GM12878 (cell line): Measurements from ENCODE around the gene CSTPP1.

Source experiments
- BHLHE40 ChIP-seq, 2 experiments: fragments of 450-650 bp in 1 of 2; IDR thresholded peaks; 2 replicates each; pipeline ENCODE4 v1.6.1; 2011 to 2017; ENCODE audit warnings: low read depth in 2 of 2, borderline replicate concordance in 1 of 2, improper control_type of control experiment in 1 of 2, low read length in 1 of 2, mild to moderate bottlenecking in 1 of 2
- ESRRA ChIP-seq: IDR thresholded peaks from 2 replicates; pipeline ENCODE4 v1.6.1; 2012; ENCODE audit warnings: mild to moderate bottlenecking, low read length, improper control_type of control experiment
- GABPA ChIP-seq: IDR thresholded peaks from 2 replicates; pipeline ENCODE4 v1.6.1; 2014; ENCODE audit warnings: antibody characterized with exemption, low read depth, mild to moderate bottlenecking, inconsistent platforms
- HDAC6 ChIP-seq: fragments of 200-600 bp; sonication (generic); IDR thresholded peaks from one replicate; pipeline ENCODE4 v1.8.0; 2017; ENCODE audit warnings: antibody characterized with exemption; ENCODE audit not compliant: unreplicated experiment
- MXI1 ChIP-seq: fragments of 150-350 bp; IDR thresholded peaks from 2 replicates; pipeline ENCODE4 v1.6.1; 2011; ENCODE audit warnings: low read depth, mild to moderate bottlenecking, inconsistent platforms, low read length, improper control_type of control experiment
- NR2C2 ChIP-seq: IDR thresholded peaks from 2 replicates; pipeline ENCODE4 v1.6.1; 2011; ENCODE audit warnings: borderline replicate concordance, low read depth; ENCODE audit not compliant: control insufficient read depth, insufficient read length
- POLR2A ChIP-seq: IDR thresholded peaks from 2 replicates; pipeline ENCODE4 v1.6.1; 2011; ENCODE audit warnings: low read depth, mild to moderate bottlenecking, low read length
- SP1 ChIP-seq: IDR thresholded peaks from one replicate; pipeline ENCODE4 v1.6.1; 2011; ENCODE audit warnings: low read depth, low read length
- TCF12 ChIP-seq: IDR thresholded peaks from 2 replicates; pipeline ENCODE4 v1.6.1; 2011; ENCODE audit warnings: low read depth, mild to moderate bottlenecking, low read length
- ZNF217 ChIP-seq: fragments of 450-650 bp; IDR thresholded peaks from 2 replicates; pipeline ENCODE4 v1.6.1; 2017; ENCODE audit warnings: antibody characterized with exemption, mild to moderate bottlenecking
- TF ChIP-seq, protein P1 (sequence below), 3 experiments: IDR thresholded peaks in 2 of 3; conservative IDR thresholded peaks in 1 of 3; 2 replicates each; pipeline ENCODE4 v1.5.1; 2011; ENCODE audit warnings: low read depth in 3 of 3, low read length in 3 of 3, mild to moderate bottlenecking in 3 of 3, control low read depth in 2 of 3, moderate library complexity in 2 of 3, inconsistent platforms in 1 of 3, mixed read lengths in 1 of 3; ENCODE audit not compliant: control insufficient read depth in 2 of 3, insufficient read depth in 1 of 3; ENCODE audit errors: extremely low read depth in 1 of 3
- TF ChIP-seq, protein P2 (sequence below): IDR thresholded peaks from 2 replicates; pipeline ENCODE4 v1.6.1; 2012; ENCODE audit warnings: mild to moderate bottlenecking, low read depth, low read length
- TF ChIP-seq, protein P3 (sequence below): fragments of 450-650 bp; formaldehyde crosslinking; IDR thresholded peaks from 2 replicates; pipeline ENCODE4 v1.5.0; 2022; ENCODE audit warnings: mild to moderate bottlenecking, missing genetic modification characterization
- TF ChIP-seq, protein P4 (sequence below): fragments of 450-650 bp; formaldehyde crosslinking; IDR thresholded peaks from 2 replicates; pipeline ENCODE4 v1.4.0; 2022; ENCODE audit warnings: mild to moderate bottlenecking, moderate library complexity

DNA sequence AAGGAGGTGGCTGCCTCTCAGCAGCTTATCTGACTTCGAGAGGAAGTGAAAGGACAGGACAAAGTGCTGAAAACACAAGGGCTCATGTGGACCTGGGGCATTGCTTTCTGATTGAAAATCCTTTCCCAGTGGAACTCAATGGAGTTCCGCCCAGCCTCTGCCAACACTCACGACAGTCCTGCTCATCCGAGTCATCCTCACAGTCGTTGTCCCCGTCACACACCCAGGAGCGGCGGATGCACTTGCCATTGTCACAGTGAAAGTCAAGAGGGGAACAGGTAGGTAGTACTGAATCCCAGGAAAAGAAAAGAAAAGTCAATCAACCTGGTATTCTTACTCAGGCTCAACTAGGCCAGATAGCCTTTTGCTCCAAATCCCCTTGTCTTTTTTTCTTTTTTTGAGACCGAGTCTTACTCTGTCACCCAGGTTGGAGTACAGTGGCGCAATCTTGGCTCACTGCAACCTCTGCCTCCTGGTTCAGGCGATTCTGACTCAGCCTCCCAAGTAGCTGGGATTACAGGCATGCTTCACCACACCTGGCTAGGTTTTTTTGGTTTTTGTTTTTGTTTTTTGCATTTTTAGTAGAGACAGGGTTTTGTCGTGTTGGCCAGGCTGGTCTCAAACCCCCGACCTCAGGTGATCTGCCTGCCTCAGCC lies 36.3 kb upstream of the CSTPP1 start:
- no peak for TF ChIP-seq ZNF217
- no peak for TF ChIP-seq BHLHE40 (IDR thresholded peaks at IDR 0.05; ENCODE audit: borderline replicate concordance in 1 of 2, low read depth in 2 of 2, low read length in 1 of 2)
- TF ChIP-seq SP1: no peak
- TF ChIP-seq NR2C2: no peak
- no peak for TF ChIP-seq POLR2A
- no peak for TF ChIP-seq ESRRA
- TF ChIP-seq, protein P1, sequence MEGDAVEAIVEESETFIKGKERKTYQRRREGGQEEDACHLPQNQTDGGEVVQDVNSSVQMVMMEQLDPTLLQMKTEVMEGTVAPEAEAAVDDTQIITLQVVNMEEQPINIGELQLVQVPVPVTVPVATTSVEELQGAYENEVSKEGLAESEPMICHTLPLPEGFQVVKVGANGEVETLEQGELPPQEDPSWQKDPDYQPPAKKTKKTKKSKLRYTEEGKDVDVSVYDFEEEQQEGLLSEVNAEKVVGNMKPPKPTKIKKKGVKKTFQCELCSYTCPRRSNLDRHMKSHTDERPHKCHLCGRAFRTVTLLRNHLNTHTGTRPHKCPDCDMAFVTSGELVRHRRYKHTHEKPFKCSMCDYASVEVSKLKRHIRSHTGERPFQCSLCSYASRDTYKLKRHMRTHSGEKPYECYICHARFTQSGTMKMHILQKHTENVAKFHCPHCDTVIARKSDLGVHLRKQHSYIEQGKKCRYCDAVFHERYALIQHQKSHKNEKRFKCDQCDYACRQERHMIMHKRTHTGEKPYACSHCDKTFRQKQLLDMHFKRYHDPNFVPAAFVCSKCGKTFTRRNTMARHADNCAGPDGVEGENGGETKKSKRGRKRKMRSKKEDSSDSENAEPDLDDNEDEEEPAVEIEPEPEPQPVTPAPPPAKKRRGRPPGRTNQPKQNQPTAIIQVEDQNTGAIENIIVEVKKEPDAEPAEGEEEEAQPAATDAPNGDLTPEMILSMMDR (IDR thresholded peaks at IDR 0.05 in 2 of 3, conservative IDR thresholded peaks at IDR 0.05 in 1 of 3; ENCODE audit: control insufficient read depth in 2 of 3, extremely low read depth in 1 of 3, insufficient read depth in 1 of 3, low read depth in 3 of 3, low read length in 3 of 3): no peak
- TF ChIP-seq, protein P2, sequence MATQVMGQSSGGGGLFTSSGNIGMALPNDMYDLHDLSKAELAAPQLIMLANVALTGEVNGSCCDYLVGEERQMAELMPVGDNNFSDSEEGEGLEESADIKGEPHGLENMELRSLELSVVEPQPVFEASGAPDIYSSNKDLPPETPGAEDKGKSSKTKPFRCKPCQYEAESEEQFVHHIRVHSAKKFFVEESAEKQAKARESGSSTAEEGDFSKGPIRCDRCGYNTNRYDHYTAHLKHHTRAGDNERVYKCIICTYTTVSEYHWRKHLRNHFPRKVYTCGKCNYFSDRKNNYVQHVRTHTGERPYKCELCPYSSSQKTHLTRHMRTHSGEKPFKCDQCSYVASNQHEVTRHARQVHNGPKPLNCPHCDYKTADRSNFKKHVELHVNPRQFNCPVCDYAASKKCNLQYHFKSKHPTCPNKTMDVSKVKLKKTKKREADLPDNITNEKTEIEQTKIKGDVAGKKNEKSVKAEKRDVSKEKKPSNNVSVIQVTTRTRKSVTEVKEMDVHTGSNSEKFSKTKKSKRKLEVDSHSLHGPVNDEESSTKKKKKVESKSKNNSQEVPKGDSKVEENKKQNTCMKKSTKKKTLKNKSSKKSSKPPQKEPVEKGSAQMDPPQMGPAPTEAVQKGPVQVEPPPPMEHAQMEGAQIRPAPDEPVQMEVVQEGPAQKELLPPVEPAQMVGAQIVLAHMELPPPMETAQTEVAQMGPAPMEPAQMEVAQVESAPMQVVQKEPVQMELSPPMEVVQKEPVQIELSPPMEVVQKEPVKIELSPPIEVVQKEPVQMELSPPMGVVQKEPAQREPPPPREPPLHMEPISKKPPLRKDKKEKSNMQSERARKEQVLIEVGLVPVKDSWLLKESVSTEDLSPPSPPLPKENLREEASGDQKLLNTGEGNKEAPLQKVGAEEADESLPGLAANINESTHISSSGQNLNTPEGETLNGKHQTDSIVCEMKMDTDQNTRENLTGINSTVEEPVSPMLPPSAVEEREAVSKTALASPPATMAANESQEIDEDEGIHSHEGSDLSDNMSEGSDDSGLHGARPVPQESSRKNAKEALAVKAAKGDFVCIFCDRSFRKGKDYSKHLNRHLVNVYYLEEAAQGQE: no peak
- no peak for TF ChIP-seq GABPA
- no peak for TF ChIP-seq TCF12
- TF ChIP-seq HDAC6: no peak
- no peak for TF ChIP-seq MXI1
- TF ChIP-seq, protein P3, sequence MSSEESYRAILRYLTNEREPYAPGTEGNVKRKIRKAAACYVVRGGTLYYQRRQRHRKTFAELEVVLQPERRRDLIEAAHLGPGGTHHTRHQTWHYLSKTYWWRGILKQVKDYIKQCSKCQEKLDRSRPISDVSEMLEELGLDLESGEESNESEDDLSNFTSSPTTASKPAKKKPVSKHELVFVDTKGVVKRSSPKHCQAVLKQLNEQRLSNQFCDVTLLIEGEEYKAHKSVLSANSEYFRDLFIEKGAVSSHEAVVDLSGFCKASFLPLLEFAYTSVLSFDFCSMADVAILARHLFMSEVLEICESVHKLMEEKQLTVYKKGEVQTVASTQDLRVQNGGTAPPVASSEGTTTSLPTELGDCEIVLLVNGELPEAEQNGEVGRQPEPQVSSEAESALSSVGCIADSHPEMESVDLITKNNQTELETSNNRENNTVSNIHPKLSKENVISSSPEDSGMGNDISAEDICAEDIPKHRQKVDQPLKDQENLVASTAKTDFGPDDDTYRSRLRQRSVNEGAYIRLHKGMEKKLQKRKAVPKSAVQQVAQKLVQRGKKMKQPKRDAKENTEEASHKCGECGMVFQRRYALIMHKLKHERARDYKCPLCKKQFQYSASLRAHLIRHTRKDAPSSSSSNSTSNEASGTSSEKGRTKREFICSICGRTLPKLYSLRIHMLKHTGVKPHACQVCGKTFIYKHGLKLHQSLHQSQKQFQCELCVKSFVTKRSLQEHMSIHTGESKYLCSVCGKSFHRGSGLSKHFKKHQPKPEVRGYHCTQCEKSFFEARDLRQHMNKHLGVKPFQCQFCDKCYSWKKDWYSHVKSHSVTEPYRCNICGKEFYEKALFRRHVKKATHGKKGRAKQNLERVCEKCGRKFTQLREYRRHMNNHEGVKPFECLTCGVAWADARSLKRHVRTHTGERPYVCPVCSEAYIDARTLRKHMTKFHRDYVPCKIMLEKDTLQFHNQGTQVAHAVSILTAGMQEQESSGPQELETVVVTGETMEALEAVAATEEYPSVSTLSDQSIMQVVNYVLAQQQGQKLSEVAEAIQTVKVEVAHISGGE (CRISPR knock-in tag): no peak
- TF ChIP-seq, protein P4, sequence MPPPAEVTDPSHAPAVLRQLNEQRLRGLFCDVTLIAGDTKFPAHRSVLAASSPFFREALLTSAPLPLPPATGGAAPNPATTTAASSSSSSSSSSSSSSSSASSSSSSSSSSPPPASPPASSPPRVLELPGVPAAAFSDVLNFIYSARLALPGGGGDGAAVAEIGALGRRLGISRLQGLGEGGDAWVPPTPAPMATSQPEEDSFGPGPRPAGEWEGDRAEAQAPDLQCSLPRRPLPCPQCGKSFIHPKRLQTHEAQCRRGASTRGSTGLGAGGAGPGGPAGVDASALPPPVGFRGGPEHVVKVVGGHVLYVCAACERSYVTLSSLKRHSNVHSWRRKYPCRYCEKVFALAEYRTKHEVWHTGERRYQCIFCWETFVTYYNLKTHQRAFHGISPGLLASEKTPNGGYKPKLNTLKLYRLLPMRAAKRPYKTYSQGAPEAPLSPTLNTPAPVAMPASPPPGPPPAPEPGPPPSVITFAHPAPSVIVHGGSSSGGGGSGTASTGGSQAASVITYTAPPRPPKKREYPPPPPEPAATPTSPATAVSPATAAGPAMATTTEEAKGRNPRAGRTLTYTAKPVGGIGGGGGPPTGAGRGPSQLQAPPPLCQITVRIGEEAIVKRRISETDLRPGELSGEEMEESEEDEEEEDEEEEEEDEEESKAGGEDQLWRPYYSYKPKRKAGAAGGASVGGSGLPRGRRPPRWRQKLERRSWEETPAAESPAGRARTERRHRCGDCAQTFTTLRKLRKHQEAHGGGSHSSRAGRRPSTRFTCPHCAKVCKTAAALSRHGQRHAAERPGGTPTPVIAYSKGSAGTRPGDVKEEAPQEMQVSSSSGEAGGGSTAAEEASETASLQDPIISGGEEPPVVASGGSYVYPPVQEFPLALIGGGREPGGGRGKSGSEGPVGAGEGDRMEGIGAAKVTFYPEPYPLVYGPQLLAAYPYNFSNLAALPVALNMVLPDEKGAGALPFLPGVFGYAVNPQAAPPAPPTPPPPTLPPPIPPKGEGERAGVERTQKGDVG (CRISPR knock-in tag): no peak
